CD4-positive, alpha-beta T cell treated with Interleukin-4 for 1 hour (primary cell): ENCODE data around the gene MRPL36.

Experiments
- DNase-seq, 2 donors: peaks; one replicate each; pipeline ENCODE4 v3.0.0-alpha.2; 2020 to 2022

Gene MRPL36

GRCh38 chr5:1795506-1795905 lies 4.1 kb downstream of the MRPL36 start:
- no peak for DNase-seq

- no peak for DNase-seq
Observed at GRCh38 chr5:1794901-1795290, 4.7 kb downstream of the MRPL36 start.

- no peak for DNase-seq
Observed at GRCh38 chr5:1793966-1794900, 5.4 kb downstream of the MRPL36 start.

- DNase-seq: no peak
Observed at GRCh38 chr5:1793301-1793740, 6.3 kb downstream of the MRPL36 start.

GRCh38 chr5:1792842-1793266 lies 6.8 kb downstream of the MRPL36 start:
- peak; percentile 77 to 87 for DNase-seq

GRCh38 chr5:1791176-1791575 lies 8.5 kb downstream of the MRPL36 start:
- no peak for DNase-seq

- no peak for DNase-seq
Observed at GRCh38 chr5:1789834-1790471, 9.7 kb downstream of the MRPL36 start.

GRCh38 chr5:1789438-1789833 lies 10.2 kb downstream of the MRPL36 start:
- DNase-seq: peak in 1 of 2 donors; percentile 25

- DNase-seq: no peak
Observed at GRCh38 chr5:1788828-1789227, 10.8 kb downstream of the MRPL36 start.

GRCh38 chr5:1788200-1788599 lies 11.4 kb downstream of the MRPL36 start:
- no peak for DNase-seq

GRCh38 chr5:1787472-1788047 lies 12.1 kb downstream of the MRPL36 start:
- no peak for DNase-seq

GRCh38 chr5:1786621-1787471 lies 12.8 kb downstream of the MRPL36 start:
- no peak for DNase-seq

- DNase-seq: no peak
Observed at GRCh38 chr5:1785984-1786383, 13.7 kb downstream of the MRPL36 start.

GRCh38 chr5:1785062-1785461 lies 14.6 kb downstream of the MRPL36 start:
- no peak for DNase-seq

GRCh38 chr5:1784197-1785050 lies 15.2 kb downstream of the MRPL36 start:
- DNase-seq: no peak

GRCh38 chr5:1783216-1783554 lies 16.5 kb downstream of the MRPL36 start:
- DNase-seq: no peak

- no peak for DNase-seq
Observed at GRCh38 chr5:1782385-1783215, 17.0 kb downstream of the MRPL36 start.

GRCh38 chr5:1781726-1782384 lies 17.8 kb downstream of the MRPL36 start:
- no peak for DNase-seq

- no peak for DNase-seq
Observed at GRCh38 chr5:1781107-1781506, 18.5 kb downstream of the MRPL36 start.

- DNase-seq: no peak
Observed at GRCh38 chr5:1780614-1780930, 19.1 kb downstream of the MRPL36 start.
